Measurements from ENCODE around the gene ZNF169.
"Not testable (repeated sequence)": the region's sequence is repeated elsewhere in the genome, so short reads cannot be mapped to it uniquely, and the experiment has no call there.

ZNF169 gene

GRCh38 chr9:94250456-94250855 is 8.6 kb upstream of the ZNF169 start:
- H3K27ac ChIP-seq (ENCODE audit: low read length), result no peak overlapping the region
- TF ChIP-seq CTCF (IDR thresholded peaks at IDR 0.05; ENCODE audit: borderline replicate concordance, extremely low read depth, low read length, poor library complexity, severe bottlenecking), result no peak
- TF ChIP-seq EZH2 (IDR thresholded peaks at IDR 0.05; ENCODE audit: borderline replicate concordance, low read depth, low read length, severe bottlenecking), result no peak
- peak; percentile 42; the same call in 2 of the 3 replicates for ATAC-seq (ENCODE audit: insufficient read depth, low read depth)
- H3K9ac ChIP-seq (ENCODE audit: low read depth, low read length), result no peak overlapping the region
- H3K27me3 ChIP-seq (ENCODE audit: insufficient read depth, low read length, poor library complexity), result no peaks in the 10 kb centered on the region
- H3K36me3 ChIP-seq (ENCODE audit: insufficient read depth, low read length), result no peaks in the 10 kb centered on the region
- H3K9me3 ChIP-seq (ENCODE audit: insufficient read depth, low read length, severe bottlenecking), result no peaks in the 10 kb centered on the region
- no peak overlapping the region for H3K4me3 ChIP-seq (ENCODE audit: low read depth in 1 of 2, low read length in 2 of 2)
- H2AFZ ChIP-seq (ENCODE audit: low read depth, low read length), result no peak overlapping the region
- no peaks in the 10 kb centered on the region for H3K4me1 ChIP-seq (ENCODE audit: insufficient read depth, low read length)
- H3K79me2 ChIP-seq (ENCODE audit: insufficient read depth, low read length), result no peaks in the 10 kb centered on the region
- no peak overlapping the region for H3K4me2 ChIP-seq (ENCODE audit: insufficient read depth, low read length)
- DNase-seq, result peak; percentile 26
- H4K20me1 ChIP-seq (ENCODE audit: insufficient read depth, low read length), result no peaks in the 10 kb centered on the region

GRCh38 chr9:94256007-94256406 is 3.1 kb upstream of the ZNF169 start:
- peaks cover 16% of the 10 kb centered on the region for H3K79me2 ChIP-seq (ENCODE audit: insufficient read depth, low read length)
- no peaks in the 10 kb centered on the region for H3K9me3 ChIP-seq (ENCODE audit: insufficient read depth, low read length, severe bottlenecking)
- no peaks in the 10 kb centered on the region for H4K20me1 ChIP-seq (ENCODE audit: insufficient read depth, low read length)
- H3K9ac ChIP-seq (ENCODE audit: low read depth, low read length), result no peak overlapping the region
- no peak overlapping the region for H3K4me2 ChIP-seq (ENCODE audit: insufficient read depth, low read length)
- TF ChIP-seq CTCF (IDR thresholded peaks at IDR 0.05; ENCODE audit: borderline replicate concordance, extremely low read depth, low read length, poor library complexity, severe bottlenecking) (no peak), EZH2 (IDR thresholded peaks at IDR 0.05; ENCODE audit: borderline replicate concordance, low read depth, low read length, severe bottlenecking) (no peak)
- H3K27ac ChIP-seq (ENCODE audit: low read length), result no peak overlapping the region
- no peaks in the 10 kb centered on the region for H3K27me3 ChIP-seq (ENCODE audit: insufficient read depth, low read length, poor library complexity)
- no peaks in the 10 kb centered on the region; the same call in 1 of the 2 replicates for H3K36me3 ChIP-seq (ENCODE audit: insufficient read depth, low read length)
- DNase-seq, result no peak
- ATAC-seq (ENCODE audit: insufficient read depth, low read depth), result no peak
- H3K4me1 ChIP-seq (ENCODE audit: insufficient read depth, low read length), result peaks cover 17% of the 10 kb centered on the region
- no peak overlapping the region for H3K4me3 ChIP-seq (ENCODE audit: low read depth in 1 of 2, low read length in 2 of 2)
- H2AFZ ChIP-seq (ENCODE audit: low read depth, low read length), result no peak overlapping the region

GRCh38 chr9:94265626-94266402 is 6.7 kb downstream of the ZNF169 start:
- H4K20me1 ChIP-seq (ENCODE audit: insufficient read depth, low read length); H3K27ac ChIP-seq (ENCODE audit: low read length); H3K4me3 ChIP-seq (ENCODE audit: low read depth in 1 of 2, low read length in 2 of 2); H3K36me3 ChIP-seq (ENCODE audit: insufficient read depth, low read length); ATAC-seq (ENCODE audit: insufficient read depth, low read depth); H3K9ac ChIP-seq (ENCODE audit: low read depth, low read length); H3K27me3 ChIP-seq (ENCODE audit: insufficient read depth, low read length, poor library complexity); H2AFZ ChIP-seq (ENCODE audit: low read depth, low read length); DNase-seq; H3K4me2 ChIP-seq (ENCODE audit: insufficient read depth, low read length); H3K4me1 ChIP-seq (ENCODE audit: insufficient read depth, low read length): not testable (repeated sequence)
- Histone ChIP-seq H3K9me3 (ENCODE audit: insufficient read depth, low read length, severe bottlenecking) (peaks cover 16% of the 10 kb centered on the region), H3K79me2 (ENCODE audit: insufficient read depth, low read length) (peaks cover 19% of the 10 kb centered on the region; the same call in 1 of the 2 replicates)

GRCh38 chr9:94269264-94269663 is 10.2 kb downstream of the ZNF169 start:
- Histone ChIP-seq H3K79me2 (ENCODE audit: insufficient read depth, low read length) (peaks cover 14% of the 10 kb centered on the region; the same call in 1 of the 2 replicates), H3K27me3 (ENCODE audit: insufficient read depth, low read length, poor library complexity) (no peaks in the 10 kb centered on the region), H3K9ac (ENCODE audit: low read depth, low read length) (no peak overlapping the region), H3K9me3 (ENCODE audit: insufficient read depth, low read length, severe bottlenecking) (peaks cover 16% of the 10 kb centered on the region), H3K36me3 (ENCODE audit: insufficient read depth, low read length) (no peaks in the 10 kb centered on the region; the same call in none of the 2 replicates), H3K4me2 (ENCODE audit: insufficient read depth, low read length) (no peak overlapping the region), H3K4me1 (ENCODE audit: insufficient read depth, low read length) (no peaks in the 10 kb centered on the region), H4K20me1 (ENCODE audit: insufficient read depth, low read length) (no peaks in the 10 kb centered on the region), H2AFZ (ENCODE audit: low read depth, low read length) (no peak overlapping the region), H3K4me3 (ENCODE audit: low read depth in 1 of 2, low read length in 2 of 2) (no peak overlapping the region), H3K27ac (ENCODE audit: low read length) (no peak overlapping the region)
- TF ChIP-seq EZH2 (IDR thresholded peaks at IDR 0.05; ENCODE audit: borderline replicate concordance, low read depth, low read length, severe bottlenecking), result no peak
- no peak for TF ChIP-seq CTCF (IDR thresholded peaks at IDR 0.05; ENCODE audit: borderline replicate concordance, extremely low read depth, low read length, poor library complexity, severe bottlenecking)
- no peak for DNase-seq
- no peak for ATAC-seq (ENCODE audit: insufficient read depth, low read depth)

Data from DND-41 (cell line).